Activated naive CD4-positive, alpha-beta T cell treated with anti-CD3 and anti-CD28 coated beads for 36 hours (primary cell): Measurements from ENCODE around the gene QRICH2. TPM values are rescaled to one million over a fixed set of nuclear protein-coding genes. Genes with fewer than 3 reads are reported as not detected.
"Not testable (repeated sequence)": the region's sequence is repeated elsewhere in the genome, so short reads cannot be mapped to it uniquely, and the experiment has no call there.

ENCODE experiments used
- CTCF ChIA-PET: fragments of 350-600 bp; sonication (Branson Sonifier 250); formaldehyde crosslinking; loops from one replicate; lab custom pipeline; 2021; ENCODE audit warnings: antibody characterized with exemption; lab: Charles Lee
- DNase-seq: peaks from one replicate; pipeline ENCODE4 v3.0.0-alpha.2; 2020
- H3K27ac Mint-ChIP-seq: one replicate; pipeline ENCODE4 v1.8.0; 2021; ENCODE audit warnings: mild to moderate bottlenecking, mixed read lengths
- H3K27me3 Mint-ChIP-seq: one replicate; pipeline ENCODE4 v1.8.0; 2021; ENCODE audit warnings: low read depth, mixed read lengths
- H3K36me3 Mint-ChIP-seq: one replicate; pipeline ENCODE4 v1.8.0; 2021; ENCODE audit warnings: low read depth, mixed read lengths
- H3K4me1 Mint-ChIP-seq: one replicate; pipeline ENCODE4 v1.8.0; 2021; ENCODE audit warnings: low read depth, mixed read lengths
- H3K4me3 Mint-ChIP-seq: one replicate; pipeline ENCODE4 v1.8.0; 2021; ENCODE audit warnings: mild to moderate bottlenecking, moderate library complexity, mixed read lengths
- H3K9me3 Mint-ChIP-seq: one replicate; pipeline ENCODE4 v1.8.0; 2021; ENCODE audit warnings: mixed read lengths
- intact Hi-C: fragments of 100-400 bp; cut with micrococcal nuclease; formaldehyde crosslinking; loops from one replicate; pipeline ENCODE4 v1.15.1; 2023
- total RNA-seq, 2 experiments: library from RNA; stranded (reverse); gene quantifications; one replicate each; pipeline ENCODE4 v1.2.3, GENCODE V29; 2021

QRICH2 gene
- total RNA-seq, 2 experiments from 2014 or later = 0.52 TPM

- Mint-ChIP-seq H3K27ac (no peak overlapping the region), H3K4me3 (no peak overlapping the region), H3K27me3 (no peaks in the 10 kb centered on the region), H3K4me1 (no peaks in the 10 kb centered on the region), H3K9me3 (no peaks in the 10 kb centered on the region), H3K36me3 (peaks cover 3% of the 10 kb centered on the region)
- no peak for DNase-seq
- intact Hi-C loops = no loop called here
- CTCF ChIA-PET = interaction anchor here (0.7 kb wide), 1 partner anchor 32 kb away, joined by 3 read pairs; no protein-coding TSS in a partner anchor
Measured at GRCh38 chr17:76318586-76318985, 10.5 kb upstream of the QRICH2 start.

- no peaks in the 10 kb centered on the region for H3K27me3 Mint-ChIP-seq
- intact Hi-C loops = no loop called here
- CTCF ChIA-PET = interaction anchor here (0.6 to 1.3 kb wide), 4 partner anchors 16 to 304 kb away, joined by 3 to 5 read pairs (median 4); no protein-coding TSS in a partner anchor
- no peak overlapping the region for H3K27ac Mint-ChIP-seq
- no peaks in the 10 kb centered on the region for H3K9me3 Mint-ChIP-seq
- H3K36me3 Mint-ChIP-seq = peaks cover 6% of the 10 kb centered on the region
- H3K4me1 Mint-ChIP-seq = no peaks in the 10 kb centered on the region
- H3K4me3 Mint-ChIP-seq = no peak overlapping the region
- no peak for DNase-seq
Measured at GRCh38 chr17:76317535-76317934, 9.5 kb upstream of the QRICH2 start.

- no peak overlapping the region for H3K4me3 Mint-ChIP-seq
- no peaks in the 10 kb centered on the region for H3K9me3 Mint-ChIP-seq
- peaks cover 8% of the 10 kb centered on the region for H3K36me3 Mint-ChIP-seq
- no peak overlapping the region for H3K27ac Mint-ChIP-seq
- no peak for DNase-seq
- CTCF ChIA-PET = interaction anchor here (0.7 kb wide), 1 partner anchor 95 kb away, joined by 3 read pairs; no protein-coding TSS in a partner anchor
- intact Hi-C loops = no loop called here
- no peaks in the 10 kb centered on the region for H3K27me3 Mint-ChIP-seq
- no peaks in the 10 kb centered on the region for H3K4me1 Mint-ChIP-seq
Measured at GRCh38 chr17:76314392-76315227, 6.5 kb upstream of the QRICH2 start.

- H3K27me3 Mint-ChIP-seq = no peaks in the 10 kb centered on the region
- no peaks in the 10 kb centered on the region for H3K9me3 Mint-ChIP-seq
- no peak overlapping the region for H3K4me3 Mint-ChIP-seq
- no peaks in the 10 kb centered on the region for H3K4me1 Mint-ChIP-seq
- intact Hi-C loops = no loop called here
- CTCF ChIA-PET = no interaction called here
- H3K27ac Mint-ChIP-seq = no peak overlapping the region
- no peak for DNase-seq
- peaks cover 10% of the 10 kb centered on the region for H3K36me3 Mint-ChIP-seq
Measured at GRCh38 chr17:76312735-76313134, 4.7 kb upstream of the QRICH2 start.

- H3K36me3 Mint-ChIP-seq = peaks cover 10% of the 10 kb centered on the region
- no peak overlapping the region for H3K27ac Mint-ChIP-seq
- no peak for DNase-seq
- intact Hi-C loops = no loop called here
- CTCF ChIA-PET = interaction anchor here (1.1 to 3.3 kb wide), 4 partner anchors 10 to 89 kb away, joined by 5 to 20 read pairs (median 18); no protein-coding TSS in a partner anchor
- H3K27me3 Mint-ChIP-seq = no peaks in the 10 kb centered on the region
- no peaks in the 10 kb centered on the region for H3K4me1 Mint-ChIP-seq
- no peak overlapping the region for H3K4me3 Mint-ChIP-seq
- H3K9me3 Mint-ChIP-seq = no peaks in the 10 kb centered on the region
Measured at GRCh38 chr17:76309461-76309860, 1.4 kb upstream of the QRICH2 start.

- Mint-ChIP-seq H3K27me3 (no peaks in the 10 kb centered on the region), H3K4me1 (no peaks in the 10 kb centered on the region), H3K9me3 (no peaks in the 10 kb centered on the region), H3K36me3 (peaks cover 6% of the 10 kb centered on the region), H3K27ac (no peak overlapping the region), H3K4me3 (no peak overlapping the region)
- intact Hi-C loops = no loop called here
- DNase-seq = no peak
- CTCF ChIA-PET = interaction anchor here (0.6 to 2.9 kb wide), 5 partner anchors 9 to 216 kb away, joined by 3 to 16 read pairs (median 3); no protein-coding TSS in a partner anchor
Measured at GRCh38 chr17:76307299-76307965, 644 bp downstream of the QRICH2 start.

DNA sequence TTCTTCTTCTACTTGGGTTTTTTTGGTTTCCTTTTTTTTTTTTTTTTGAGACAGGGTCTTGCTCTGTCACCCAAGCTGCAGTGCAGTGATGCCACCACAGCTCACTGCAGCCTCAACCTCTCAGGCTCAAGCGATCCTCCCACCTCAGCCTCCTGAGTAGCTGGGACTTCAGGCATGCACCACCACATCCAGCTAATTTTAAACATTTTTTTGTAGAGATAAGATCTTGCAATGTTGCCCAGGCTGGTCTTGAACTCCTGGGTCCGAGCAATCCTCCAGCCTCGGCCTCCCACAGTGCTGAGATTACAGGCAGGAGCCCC, 3.0 kb downstream of the QRICH2 start:
- H3K4me1 Mint-ChIP-seq, H3K9me3 Mint-ChIP-seq, H3K36me3 Mint-ChIP-seq, H3K27ac Mint-ChIP-seq, H3K27me3 Mint-ChIP-seq, intact Hi-C loops, DNase-seq, H3K4me3 Mint-ChIP-seq: not testable (repeated sequence)
- CTCF ChIA-PET = interaction anchor here (0.6 to 9.4 kb wide), 7 partner anchors 80 to 443 kb away, joined by 3 to 113 read pairs (median 5); partner anchors contain the start of gene SPHK1

DNA sequence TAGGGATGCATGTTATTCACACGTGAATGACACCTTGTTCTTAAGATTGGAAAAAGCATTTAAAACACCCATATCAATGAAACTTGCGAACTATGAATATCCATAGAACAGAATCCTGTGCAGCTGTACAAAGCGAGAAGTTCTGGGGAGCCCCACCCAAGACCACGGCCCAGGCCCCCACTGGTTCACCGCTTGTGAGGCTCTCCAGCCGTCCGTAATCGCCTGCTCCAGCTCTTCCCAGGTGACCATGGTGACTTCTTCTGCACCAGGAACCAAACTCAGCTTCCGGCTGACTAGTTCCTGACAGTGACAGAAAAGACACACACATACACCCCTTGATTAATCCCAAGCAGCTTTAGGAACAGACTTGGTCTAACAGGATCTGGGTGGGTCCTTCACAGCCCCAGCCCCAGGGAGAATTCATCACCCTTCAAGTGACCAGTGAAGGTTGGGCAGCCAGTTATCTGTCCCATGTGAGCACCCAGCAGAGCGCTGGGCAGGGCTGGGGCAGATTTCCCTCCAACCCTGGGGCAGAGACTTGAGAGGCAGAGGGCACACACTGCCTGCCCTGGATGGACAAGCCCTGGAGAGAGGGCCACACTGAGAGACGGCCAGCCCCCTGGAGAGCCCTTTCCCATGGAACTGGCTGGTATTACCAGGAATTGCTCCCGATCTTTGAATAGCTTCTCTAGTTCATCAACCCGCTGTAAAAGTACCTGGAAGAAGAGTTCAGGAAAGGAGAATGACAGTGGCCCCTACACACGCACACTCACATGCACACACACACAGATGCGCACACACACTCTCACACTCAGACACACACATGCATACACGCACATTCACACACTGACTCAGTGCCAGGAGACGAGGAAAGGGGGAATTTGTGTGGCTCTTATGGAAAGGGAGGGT, 3.6 kb downstream of the QRICH2 start:
- H3K4me1 Mint-ChIP-seq = no peaks in the 10 kb centered on the region
- no peak overlapping the region for H3K4me3 Mint-ChIP-seq
- intact Hi-C loops = no loop called here
- no peaks in the 10 kb centered on the region for H3K9me3 Mint-ChIP-seq
- H3K36me3 Mint-ChIP-seq = peaks cover 2% of the 10 kb centered on the region
- CTCF ChIA-PET = interaction anchor here (0.6 to 9.4 kb wide), 12 partner anchors 25 to 443 kb away, joined by 3 to 113 read pairs (median 4); partner anchors contain the start of gene SPHK1
- no peak for DNase-seq
- no peaks in the 10 kb centered on the region for H3K27me3 Mint-ChIP-seq
- H3K27ac Mint-ChIP-seq = no peak overlapping the region

- H3K4me3 Mint-ChIP-seq = no peak overlapping the region
Measured at GRCh38 chr17:76297436-76297835, 10.6 kb downstream of the QRICH2 start.

GRCh38 chr17:76296889-76297288, 11.2 kb downstream of the QRICH2 start:
- no peaks in the 10 kb centered on the region for H3K9me3 Mint-ChIP-seq
- no peak overlapping the region for H3K27ac Mint-ChIP-seq
- H3K4me1 Mint-ChIP-seq = peaks cover 2% of the 10 kb centered on the region
- H3K4me3 Mint-ChIP-seq = no peak overlapping the region
- no peaks in the 10 kb centered on the region for H3K36me3 Mint-ChIP-seq
- CTCF ChIA-PET = interaction anchor here (1.2 to 9.4 kb wide), 5 partner anchors 13 to 282 kb away, joined by 3 to 113 read pairs (median 20); no protein-coding TSS in a partner anchor
- H3K27me3 Mint-ChIP-seq = no peaks in the 10 kb centered on the region
- DNase-seq = no peak
- intact Hi-C loops = no loop called here

More at GRCh38 chr17:76297436-76297835, 10.6 kb downstream of the QRICH2 start:
- Mint-ChIP-seq H3K4me1 (peaks cover 2% of the 10 kb centered on the region), H3K36me3 (no peaks in the 10 kb centered on the region), H3K27ac (no peak overlapping the region), H3K9me3 (no peaks in the 10 kb centered on the region), H3K27me3 (no peaks in the 10 kb centered on the region)
- DNase-seq = no peak
- intact Hi-C loops = no loop called here
- CTCF ChIA-PET = interaction anchor here (0.5 to 9.4 kb wide), 9 partner anchors 9 to 375 kb away, joined by 3 to 113 read pairs (median 20); no protein-coding TSS in a partner anchor

DNA sequence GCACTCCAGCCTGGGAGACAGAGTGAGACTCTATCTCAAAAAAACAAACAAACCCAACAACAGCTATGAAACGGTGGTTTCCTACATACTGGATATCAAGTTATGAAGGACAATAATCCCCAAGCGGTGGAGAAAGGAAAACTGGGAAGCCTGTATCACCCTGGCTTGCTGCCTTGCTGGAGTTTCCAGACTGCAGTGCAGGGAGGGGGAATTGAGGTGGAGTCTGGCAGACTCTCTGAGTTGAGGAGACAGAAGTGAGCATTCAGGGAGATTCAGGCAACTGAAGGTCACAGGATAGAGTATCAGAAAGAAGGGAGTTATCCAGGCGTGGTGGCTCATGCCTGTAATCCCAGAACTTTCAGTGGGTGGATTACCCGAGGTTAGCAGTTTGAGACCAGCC, 11.9 kb downstream of the QRICH2 start:
- CTCF ChIA-PET = interaction anchor here (0.6 to 1.5 kb wide), 4 partner anchors 9 to 291 kb away, joined by 3 to 7 read pairs (median 5); no protein-coding TSS in a partner anchor
- Mint-ChIP-seq H3K27me3 (no peaks in the 10 kb centered on the region), H3K4me1 (peaks cover 2% of the 10 kb centered on the region), H3K36me3 (no peaks in the 10 kb centered on the region), H3K9me3 (no peaks in the 10 kb centered on the region), H3K4me3 (no peak overlapping the region), H3K27ac (no peak overlapping the region)
- DNase-seq = no peak
- intact Hi-C loops = no loop called here
